ENCODE measurements around the gene RAB2B. TPM values are rescaled to one million over a fixed set of nuclear protein-coding genes. Genes with fewer than 3 reads are reported as not detected.
A peak's percentile ranks its signal among the peaks of the same experiment; 100 is the strongest.

Gene RAB2B
- total RNA-seq, 2 donors from 2014 or later = 41.2 to 42.9 TPM

DNA sequence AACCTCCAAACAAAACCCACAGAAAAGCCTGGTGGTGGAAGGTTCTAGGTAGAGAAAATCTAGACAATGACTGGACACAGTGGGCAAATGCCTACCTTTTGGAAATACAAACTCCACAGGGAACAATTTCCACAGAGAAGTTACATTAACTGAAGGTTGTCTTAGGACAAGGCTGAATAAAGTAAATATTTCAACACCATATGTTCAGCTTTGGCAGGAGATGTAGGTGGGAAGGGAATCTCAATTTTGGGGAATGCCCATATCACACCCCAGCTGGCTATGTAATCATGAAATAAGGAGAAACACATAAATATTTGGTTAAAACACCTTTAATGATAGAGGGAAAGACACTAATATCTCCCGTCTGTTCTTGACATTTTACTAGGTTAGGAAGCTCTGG is 44.0 kb upstream of the RAB2B start:
- H3K4me3 ChIP-seq (ENCODE audit: low read length) = no peak overlapping the region
- no peaks in the 10 kb centered on the region for H3K9me3 Mint-ChIP-seq
- no peaks in the 10 kb centered on the region for H3K27me3 ChIP-seq (ENCODE audit: control insufficient read depth, insufficient read depth, low read length, poor library complexity, severe bottlenecking)
- H3K27ac ChIP-seq (ENCODE audit: low read depth, low read length) = no peak overlapping the region
- H3K27me3 Mint-ChIP-seq (ENCODE audit: insufficient read depth) = no peaks in the 10 kb centered on the region
- TF ChIP-seq CTCF (conservative IDR thresholded peaks at IDR 0.05) = no peak
- H3K9me3 ChIP-seq (ENCODE audit: control insufficient read depth, low read length) = no peaks in the 10 kb centered on the region
- peaks cover 37% of the 10 kb centered on the region for H3K36me3 ChIP-seq (ENCODE audit: control insufficient read depth, insufficient read depth, low read length)
- no peak for DNase-seq
- peaks cover 45% of the 10 kb centered on the region for H3K36me3 Mint-ChIP-seq (ENCODE audit: low read depth)
- no peak overlapping the region for H3K4me3 Mint-ChIP-seq
- H3K9ac ChIP-seq (ENCODE audit: extremely low read depth, low read length, poor library complexity, severe bottlenecking) = no peak overlapping the region
- H3K4me1 Mint-ChIP-seq = peaks cover 42% of the 10 kb centered on the region
- WGBS, 2 experiments (ENCODE audit: insufficient coverage in 1 of 2, insufficient read length in 1 of 2) = 88% methylated on average over 1 of the region's 1 CpG; no CpG with 5 or more reads in 1 of the 2 experiments
- H3K27ac Mint-ChIP-seq = peak overlapping the region; percentile 76
- peaks cover 8% of the 10 kb centered on the region for H3K4me1 ChIP-seq (ENCODE audit: control insufficient read depth, insufficient read depth, low read length)

GRCh38 chr14:21518725-21519124 is 42.0 kb upstream of the RAB2B start:
- 79 to 84% methylated on average over 2 of the region's 2 CpGs for WGBS, 2 experiments (ENCODE audit: insufficient coverage in 1 of 2, insufficient read length in 1 of 2)
- H3K27me3 Mint-ChIP-seq (ENCODE audit: insufficient read depth) = no peaks in the 10 kb centered on the region
- no peak for TF ChIP-seq CTCF (conservative IDR thresholded peaks at IDR 0.05)
- H3K27ac Mint-ChIP-seq = no peak overlapping the region
- H3K4me1 ChIP-seq (ENCODE audit: control insufficient read depth, insufficient read depth, low read length) = no peaks in the 10 kb centered on the region
- H3K27me3 ChIP-seq (ENCODE audit: control insufficient read depth, insufficient read depth, low read length, poor library complexity, severe bottlenecking) = no peaks in the 10 kb centered on the region
- no peaks in the 10 kb centered on the region for H3K9me3 ChIP-seq (ENCODE audit: control insufficient read depth, low read length)
- no peak overlapping the region for H3K4me3 Mint-ChIP-seq
- H3K9me3 Mint-ChIP-seq = no peaks in the 10 kb centered on the region
- H3K4me1 Mint-ChIP-seq = peaks cover 37% of the 10 kb centered on the region
- no peak overlapping the region for H3K4me3 ChIP-seq (ENCODE audit: low read length)
- H3K36me3 ChIP-seq (ENCODE audit: control insufficient read depth, insufficient read depth, low read length) = peaks cover 25% of the 10 kb centered on the region
- no peak overlapping the region for H3K27ac ChIP-seq (ENCODE audit: low read depth, low read length)
- DNase-seq = no peak
- H3K9ac ChIP-seq (ENCODE audit: extremely low read depth, low read length, poor library complexity, severe bottlenecking) = no peak overlapping the region
- H3K36me3 Mint-ChIP-seq (ENCODE audit: low read depth) = peaks cover 27% of the 10 kb centered on the region

DNA sequence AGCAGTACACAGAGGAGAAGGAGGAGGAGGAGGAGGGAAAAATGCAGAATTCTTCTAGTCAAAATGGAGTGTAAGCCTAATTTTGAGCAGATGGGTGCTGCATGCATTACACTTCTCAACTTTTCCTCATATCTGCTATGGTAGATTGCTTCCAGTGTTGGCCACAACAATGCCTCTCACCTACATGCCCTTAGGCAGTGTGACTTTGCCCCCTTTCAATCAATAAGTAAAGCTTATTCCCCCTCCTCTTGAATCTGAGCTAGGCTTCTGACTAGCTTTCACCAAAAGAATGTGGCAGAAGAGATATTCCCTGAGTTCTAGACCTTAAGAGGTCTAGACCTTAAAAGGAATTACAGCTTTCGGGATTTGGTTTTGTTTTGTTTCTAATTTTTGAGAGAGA is 37.6 kb upstream of the RAB2B start:
- Mint-ChIP-seq H3K9me3 (peaks cover 8% of the 10 kb centered on the region), H3K27me3 (ENCODE audit: insufficient read depth) (no peaks in the 10 kb centered on the region), H3K27ac (no peak overlapping the region), H3K36me3 (ENCODE audit: low read depth) (peaks cover 5% of the 10 kb centered on the region), H3K4me1 (peaks cover 21% of the 10 kb centered on the region), H3K4me3 (no peak overlapping the region)
- H3K4me3 ChIP-seq (ENCODE audit: low read length) = no peak overlapping the region
- WGBS, 2 experiments (ENCODE audit: insufficient coverage in 1 of 2, insufficient read length in 1 of 2) = 88 to 100% methylated on average over 1 of the region's 1 CpG
- DNase-seq = no peak
- no peaks in the 10 kb centered on the region for H3K4me1 ChIP-seq (ENCODE audit: control insufficient read depth, insufficient read depth, low read length)
- H3K9ac ChIP-seq (ENCODE audit: extremely low read depth, low read length, poor library complexity, severe bottlenecking) = no peak overlapping the region
- H3K27me3 ChIP-seq (ENCODE audit: control insufficient read depth, insufficient read depth, low read length, poor library complexity, severe bottlenecking) = no peaks in the 10 kb centered on the region
- H3K36me3 ChIP-seq (ENCODE audit: control insufficient read depth, insufficient read depth, low read length) = peaks cover 1% of the 10 kb centered on the region
- peaks cover 6% of the 10 kb centered on the region for H3K9me3 ChIP-seq (ENCODE audit: control insufficient read depth, low read length)
- TF ChIP-seq CTCF (conservative IDR thresholded peaks at IDR 0.05) = no peak
- H3K27ac ChIP-seq (ENCODE audit: low read depth, low read length) = no peak overlapping the region
